H1 (cell line): ENCODE data around the gene FAR1. TPM values are rescaled to one million over a fixed set of nuclear protein-coding genes. Genes with fewer than 3 reads are reported as not detected.

Experiments
- CTCF ChIA-PET: fragments of 300-600 bp; sonication (Branson Sonifier 250); formaldehyde crosslinking; loops from one replicate; lab custom pipeline; 2021; ENCODE audit not compliant: partially characterized antibody; lab: Charles Lee
- POLR2A ChIA-PET: fragments of 300-600 bp; sonication (Branson Sonifier 250); formaldehyde crosslinking; loops from one replicate; lab custom pipeline; 2021; ENCODE audit warnings: inconsistent platforms; ENCODE audit not compliant: partially characterized antibody; lab: Charles Lee
- DNase-seq, 2 experiments: peaks; one replicate each; pipeline versions ENCODE4 v3.0.0 to v3.0.0-alpha.2; 2010 to 2022; ENCODE audit warnings: low spot score in 2 of 2, low read depth in 1 of 2, mixed read lengths in 1 of 2
- FAIRE-seq: peaks from 2 replicates; lab custom pipeline; 2011; peaks lifted over from hg19 to GRCh38; lab: Jason Lieb, UNC
- H2AFZ ChIP-seq: 2 replicates; pipeline ENCODE4 v1.8.1; 2012; ENCODE audit warnings: low read length, inconsistent platforms
- H2AK5ac ChIP-seq: 2 replicates; pipeline ENCODE4 v1.6.1; 2013; ENCODE audit warnings: low read depth, low read length
- H2BK120ac ChIP-seq: replicated peaks from 2 replicates; pipeline ENCODE3; 2013; ENCODE audit warnings: low read depth, low read length, inconsistent platforms
- H2BK12ac ChIP-seq: 2 replicates; pipeline ENCODE4 v1.6.1; 2013; ENCODE audit warnings: low read depth, low read length
- H2BK15ac ChIP-seq: 2 replicates; pipeline ENCODE4 v1.6.1; 2013; ENCODE audit warnings: low read length
- H2BK20ac ChIP-seq: 2 replicates; pipeline ENCODE4 v1.6.1; 2013; ENCODE audit warnings: low read length
- H2BK5ac ChIP-seq: 2 replicates; pipeline ENCODE4 v1.6.1; 2013; ENCODE audit warnings: low read depth, low read length
- H3K14ac ChIP-seq: 2 replicates; pipeline ENCODE4 v1.6.1; 2013; ENCODE audit warnings: inconsistent platforms; ENCODE audit not compliant: insufficient read length
- H3K18ac ChIP-seq: 2 replicates; pipeline ENCODE4 v1.6.1; 2013; ENCODE audit warnings: low read length; ENCODE audit errors: extremely low read depth
- H3K23ac ChIP-seq: 2 replicates; pipeline ENCODE4 v1.6.1; 2013; ENCODE audit warnings: inconsistent platforms; ENCODE audit not compliant: insufficient read length
- H3K23me2 ChIP-seq: 2 replicates; pipeline ENCODE4 v1.6.1; 2013; ENCODE audit warnings: low read depth, low read length
- H3K27ac ChIP-seq: 2 replicates; pipeline ENCODE4 v1.6.1; 2011; ENCODE audit warnings: low read depth, low read length, inconsistent platforms
- H3K27me3 ChIP-seq, 4 experiments: replicated peaks in 1 of 4; 1 replicate in 1 of 4; 2 replicates in 3 of 4; pipeline versions ENCODE4 v1.6.1 to v1.8.1; 2011 to 2013; ENCODE audit warnings: low read length in 3 of 4, mild to moderate bottlenecking in 3 of 4, inconsistent platforms in 2 of 4, mixed read lengths in 2 of 4, moderate library complexity in 1 of 4; ENCODE audit not compliant: control insufficient read depth in 3 of 4, insufficient read depth in 3 of 4; ENCODE audit errors: extremely low read depth in 1 of 4
- H3K36me3 ChIP-seq, 4 experiments: 2 replicates each; pipeline versions ENCODE4 v1.6.1 to v1.8.1; 2011 to 2013; ENCODE audit warnings: mild to moderate bottlenecking in 4 of 4, low read length in 3 of 4, moderate library complexity in 2 of 4, control low read depth in 1 of 4, inconsistent platforms in 1 of 4; ENCODE audit not compliant: insufficient read depth in 4 of 4, control insufficient read depth in 2 of 4
- H3K4ac ChIP-seq: replicated peaks from 2 replicates; pipeline ENCODE3; 2013; ENCODE audit warnings: low read length, low read depth, mixed read lengths, inconsistent platforms; ENCODE audit not compliant: insufficient read length
- H3K4me1 ChIP-seq, 4 experiments: replicated peaks in 1 of 4; 1 replicate in 1 of 4; 2 replicates in 3 of 4; pipeline versions ENCODE4 v1.6.1 to v1.8.1; 2011 to 2013; ENCODE audit warnings: low read length in 3 of 4, inconsistent platforms in 2 of 4, mixed read lengths in 1 of 4; ENCODE audit not compliant: insufficient read depth in 4 of 4, control insufficient read depth in 3 of 4
- H3K4me2 ChIP-seq, 2 experiments: 2 replicates each; pipeline versions ENCODE4 v1.6.1 to v1.8.1; 2011 to 2013; ENCODE audit warnings: low read depth in 2 of 2, low read length in 2 of 2, control low read depth in 1 of 2, inconsistent platforms in 1 of 2, mild to moderate bottlenecking in 1 of 2; ENCODE audit not compliant: insufficient read depth in 1 of 2
- H3K4me3 ChIP-seq, 4 experiments: fragments of 200-600, 300-600 bp in 1 of 4; sonication (generic), shearing (Covaris generic), sonication (Bioruptor Twin) in 1 of 4; 2 replicates each; pipeline versions ENCODE4 v1.5.1 to v1.8.1; 2011 to 2016; ENCODE audit warnings: low read length in 4 of 4, low read depth in 3 of 4, control low read depth in 2 of 4, inconsistent platforms in 2 of 4, mild to moderate bottlenecking in 2 of 4, mixed read lengths in 1 of 4, moderate library complexity in 1 of 4; ENCODE audit not compliant: insufficient read depth in 2 of 4; ENCODE audit errors: extremely low read depth in 1 of 4
- H3K56ac ChIP-seq: replicated peaks from 2 replicates; pipeline ENCODE3; 2013; ENCODE audit warnings: low read depth, mild to moderate bottlenecking, mixed read lengths, low read length, inconsistent platforms; ENCODE audit not compliant: insufficient read length
- H3K79me1 ChIP-seq: 2 replicates; pipeline ENCODE4 v1.6.1; 2013; ENCODE audit warnings: low read depth, low read length, control low read depth
- H3K79me2 ChIP-seq, 2 experiments: 2 replicates each; pipeline versions ENCODE4 v1.6.1 to v1.8.1; 2012 to 2013; ENCODE audit warnings: low read length in 2 of 2, mild to moderate bottlenecking in 2 of 2, inconsistent platforms in 1 of 2; ENCODE audit not compliant: insufficient read depth in 2 of 2, control insufficient read depth in 1 of 2
- H3K9ac ChIP-seq, 4 experiments: replicated peaks in 1 of 4; 1 replicate in 1 of 4; 2 replicates in 3 of 4; pipeline versions ENCODE4 v1.6.1 to v1.8.1; 2011 to 2013; ENCODE audit warnings: low read depth in 3 of 4, low read length in 3 of 4, control low read depth in 2 of 4, mild to moderate bottlenecking in 2 of 4, moderate library complexity in 2 of 4, inconsistent platforms in 1 of 4; ENCODE audit errors: extremely low read depth in 1 of 4
- H3K9me3 ChIP-seq, 2 experiments: 2 replicates each; pipeline versions ENCODE4 v1.6.1 to v1.8.1; 2012 to 2013; ENCODE audit warnings: mild to moderate bottlenecking in 2 of 2, moderate library complexity in 2 of 2, control low read depth in 1 of 2, inconsistent platforms in 1 of 2, low read depth in 1 of 2, low read length in 1 of 2, mixed read lengths in 1 of 2; ENCODE audit not compliant: insufficient read depth in 2 of 2
- H4K20me1 ChIP-seq, 2 experiments: replicated peaks in 1 of 2; 2 replicates each; pipeline versions ENCODE3 to v1.8.1; 2011 to 2013; ENCODE audit warnings: inconsistent platforms in 2 of 2, low read length in 2 of 2, mild to moderate bottlenecking in 1 of 2; ENCODE audit not compliant: insufficient read depth in 2 of 2, control insufficient read depth in 1 of 2
- H4K5ac ChIP-seq: 2 replicates; pipeline ENCODE4 v1.6.1; 2013; ENCODE audit warnings: low read length, low read depth, mixed read lengths, inconsistent platforms; ENCODE audit not compliant: insufficient read length
- H4K8ac ChIP-seq: 2 replicates; pipeline ENCODE4 v1.8.0; 2013; ENCODE audit warnings: mild to moderate bottlenecking, moderate library complexity, low read length, inconsistent platforms; ENCODE audit not compliant: insufficient read depth; ENCODE audit errors: extremely low read depth
- H4K91ac ChIP-seq: replicated peaks from 2 replicates; pipeline ENCODE3; 2013; ENCODE audit warnings: low read length, mixed read lengths, inconsistent platforms; ENCODE audit not compliant: insufficient read length
- ASH2L ChIP-seq: fragments of 200-600, 300-600 bp; sonication (generic); IDR thresholded peaks from one replicate; pipeline ENCODE4 v1.7.1; 2017; ENCODE audit warnings: low read length
- ATF3 ChIP-seq: IDR thresholded peaks from 2 replicates; pipeline ENCODE4 v1.6.1; 2011; ENCODE audit warnings: low read depth, mild to moderate bottlenecking, low read length; ENCODE audit not compliant: insufficient read depth
- HDAC6 ChIP-seq: IDR thresholded peaks from one replicate; pipeline ENCODE4 v1.7.1; 2012; ENCODE audit warnings: low read depth, mild to moderate bottlenecking, inconsistent platforms, low read length, moderate library complexity
- KDM4A ChIP-seq: IDR thresholded peaks from one replicate; pipeline ENCODE4 v1.7.1; 2012; ENCODE audit warnings: low read depth, mild to moderate bottlenecking, moderate library complexity, low read length, inconsistent platforms; ENCODE audit not compliant: severe bottlenecking
- NRF1 ChIP-seq: IDR thresholded peaks from 2 replicates; pipeline ENCODE4 v1.6.1; 2011; ENCODE audit warnings: mild to moderate bottlenecking, low read depth, low read length, improper control_type of control experiment
- RAD21 ChIP-seq, 2 experiments: IDR thresholded peaks in 1 of 2; conservative IDR thresholded peaks in 1 of 2; 2 replicates each; pipeline ENCODE4 v1.6.1; 2011; ENCODE audit warnings: low read depth in 2 of 2, low read length in 2 of 2, improper control_type of control experiment in 1 of 2, inconsistent platforms in 1 of 2, mild to moderate bottlenecking in 1 of 2, moderate library complexity in 1 of 2
- RBBP5 ChIP-seq: IDR thresholded peaks from 2 replicates; pipeline ENCODE4 v1.7.1; 2012; ENCODE audit warnings: low read depth, mild to moderate bottlenecking, inconsistent platforms, low read length, moderate library complexity, borderline replicate concordance
- WGBS, 2 experiments: shearing (Covaris generic) in 1 of 2; methylation state at CpG; one replicate each; pipeline versions ENCODE4 v1.1.6 to v1.1.7; 2013 to 2015; ENCODE audit warnings: low lambda C conversion rate in 2 of 2, mixed read lengths in 2 of 2, inconsistent platforms in 1 of 2, low coverage in 1 of 2, missing lambda C conversion rate in 1 of 2; ENCODE audit not compliant: insufficient replicate concordance in 2 of 2, insufficient coverage in 1 of 2, insufficient read length in 1 of 2; ENCODE audit errors: extremely low coverage in 1 of 2, missing lambda C conversion rate in 1 of 2; 5-methylcytosine and 5-hydroxymethylcytosine counted together
- polyA plus RNA-seq, 7 experiments: library from polyadenylated mRNA; depleted of rRNA in 3 of 7; stranded (reverse) in 5 of 7; unstranded in 2 of 7; fragments of >200 nt in 5 of 7; fragments of 200-250 nt in 2 of 7; gene quantifications; 1 replicate in 5 of 7; 2 replicates in 1 of 7; 4 replicates in 1 of 7; pipeline versions ENCODE4 v1.2.1 to v1.2.3, GENCODE V29; 2011 to 2013; ENCODE audit warnings: missing spikeins in 2 of 7, mixed read lengths in 2 of 7
- total RNA-seq: library from RNA; stranded (reverse); fragmentation: NEBNext Ultra II Directional; extraction: Animal tissue kit (Norgen Biotek cat#: 25700); gene quantifications from 2 replicates; pipeline ENCODE4 v1.2.1, GENCODE V29; 2021
- TF ChIP-seq, protein P1 (sequence below), 3 experiments: IDR thresholded peaks; 1 replicate in 2 of 3; 2 replicates in 1 of 3; pipeline versions ENCODE4 v1.5.1 to v1.6.1; 2011; ENCODE audit warnings: low read length in 3 of 3, mild to moderate bottlenecking in 3 of 3, inconsistent platforms in 2 of 3, low read depth in 1 of 3, moderate library complexity in 1 of 3; ENCODE audit not compliant: insufficient read depth in 1 of 3; ENCODE audit errors: control extremely low read depth in 1 of 3

FAR1 gene
- total and polyA plus RNA-seq, 2 of the 8 experiments (the other 6 are each of a cell fraction or from before 2014, with no cell fraction given): 29.7 to 68.5 TPM

DNA sequence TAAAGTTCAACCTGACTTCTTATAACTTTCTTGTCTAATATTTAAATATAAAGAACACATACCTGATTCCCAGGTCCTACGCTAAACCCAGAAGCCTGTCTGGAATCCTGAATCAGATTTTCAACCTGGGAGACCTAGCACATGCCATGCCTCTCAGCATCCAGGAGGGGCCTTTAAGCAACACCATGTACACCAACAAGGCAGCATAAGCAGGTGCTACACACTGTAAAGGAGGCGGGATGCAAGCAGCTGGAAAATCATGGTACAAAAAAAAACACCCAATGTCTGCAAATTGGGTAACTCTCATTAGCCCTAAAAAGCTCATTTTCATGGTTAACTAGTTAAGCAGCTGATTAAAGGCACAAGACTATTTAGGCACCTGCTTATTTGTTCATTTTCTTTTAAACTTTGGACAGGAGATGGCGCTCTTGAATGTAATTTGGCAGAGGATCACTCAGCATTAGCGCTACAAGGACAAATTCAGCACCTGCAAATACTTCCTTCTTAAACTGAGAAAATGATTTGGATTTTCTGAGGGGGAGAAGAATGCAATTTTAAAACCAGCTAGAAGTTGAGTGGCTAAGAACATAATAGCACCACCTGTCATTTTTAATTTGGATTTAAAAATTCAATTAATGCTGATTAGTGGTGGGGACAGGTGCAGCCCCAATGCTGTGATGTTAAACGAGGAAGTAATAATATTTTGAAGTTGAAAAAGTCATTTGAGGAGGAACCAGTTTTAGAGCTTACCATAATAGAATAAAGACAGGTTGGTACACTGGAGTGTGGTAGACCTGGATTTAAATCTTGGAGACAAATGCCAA is 104.0 kb downstream of the FAR1 start:
- Histone ChIP-seq H3K27me3 (no peaks in the 10 kb centered on the region), H3K9me3 (no peaks in the 10 kb centered on the region), H3K4ac (no peak overlapping the region), H4K20me1 (no peaks in the 10 kb centered on the region), H2BK15ac (no peak overlapping the region), H2BK12ac (no peak overlapping the region), H3K18ac (no peak overlapping the region), H3K4me3 (no peak overlapping the region), H3K27ac (no peak overlapping the region), H3K56ac (no peak overlapping the region), H4K8ac (no peak overlapping the region), H3K36me3 (no peaks in the 10 kb centered on the region), H3K79me2 (no peaks in the 10 kb centered on the region), H3K4me2 (no peak overlapping the region), H3K79me1 (no peaks in the 10 kb centered on the region), H3K23ac (no peak overlapping the region), H3K9ac (no peak overlapping the region), H3K23me2 (no peaks in the 10 kb centered on the region), H2AFZ (no peak overlapping the region), H4K5ac (no peak overlapping the region), H2BK120ac (no peak overlapping the region), H4K91ac (no peak overlapping the region), H2BK20ac (no peak overlapping the region), H2BK5ac (no peak overlapping the region), H3K4me1 (peaks cover 0 to 4% (median under 1%) of the 10 kb centered on the region in 4 experiments; a peak in 3 of 7 replicates), H2AK5ac (no peak overlapping the region), H3K14ac (no peak overlapping the region)
- 32% methylated on average over 5 of the region's 5 CpGs; no CpG with 5 or more reads in 1 of the 2 experiments for WGBS, 2 experiments
- CTCF ChIA-PET: interaction anchor here (0.6 to 7.6 kb wide), 67 partner anchors 9 to 1136 kb away, joined by 3 to 66 read pairs (median 4); partner anchors contain the start of gene SPON1
- DNase-seq (peak; percentile 31 to 55), FAIRE-seq (peak; percentile 90)
- no peak for TF ChIP-seq ATF3
- no peak for TF ChIP-seq KDM4A
- TF ChIP-seq ASH2L: no peak
- TF ChIP-seq RBBP5: no peak
- TF ChIP-seq RAD21 (IDR thresholded peaks at IDR 0.05 in 1 of 2, conservative IDR thresholded peaks at IDR 0.05 in 1 of 2; ENCODE audit: low read depth in 2 of 2, low read length in 2 of 2): peak; percentile 85 to 88
- TF ChIP-seq HDAC6: no peak
- TF ChIP-seq, protein P1, sequence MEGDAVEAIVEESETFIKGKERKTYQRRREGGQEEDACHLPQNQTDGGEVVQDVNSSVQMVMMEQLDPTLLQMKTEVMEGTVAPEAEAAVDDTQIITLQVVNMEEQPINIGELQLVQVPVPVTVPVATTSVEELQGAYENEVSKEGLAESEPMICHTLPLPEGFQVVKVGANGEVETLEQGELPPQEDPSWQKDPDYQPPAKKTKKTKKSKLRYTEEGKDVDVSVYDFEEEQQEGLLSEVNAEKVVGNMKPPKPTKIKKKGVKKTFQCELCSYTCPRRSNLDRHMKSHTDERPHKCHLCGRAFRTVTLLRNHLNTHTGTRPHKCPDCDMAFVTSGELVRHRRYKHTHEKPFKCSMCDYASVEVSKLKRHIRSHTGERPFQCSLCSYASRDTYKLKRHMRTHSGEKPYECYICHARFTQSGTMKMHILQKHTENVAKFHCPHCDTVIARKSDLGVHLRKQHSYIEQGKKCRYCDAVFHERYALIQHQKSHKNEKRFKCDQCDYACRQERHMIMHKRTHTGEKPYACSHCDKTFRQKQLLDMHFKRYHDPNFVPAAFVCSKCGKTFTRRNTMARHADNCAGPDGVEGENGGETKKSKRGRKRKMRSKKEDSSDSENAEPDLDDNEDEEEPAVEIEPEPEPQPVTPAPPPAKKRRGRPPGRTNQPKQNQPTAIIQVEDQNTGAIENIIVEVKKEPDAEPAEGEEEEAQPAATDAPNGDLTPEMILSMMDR (IDR thresholded peaks at IDR 0.05; ENCODE audit: control extremely low read depth in 1 of 3, insufficient read depth in 1 of 3, low read depth in 1 of 3, low read length in 3 of 3): peak; percentile 1 to 68 (median 48)
- no peak for TF ChIP-seq NRF1
- POLR2A ChIA-PET: interaction anchor here (0.5 to 0.7 kb wide), 2 partner anchors 89 to 503 kb away, joined by 3 read pairs; no protein-coding TSS in a partner anchor
